Measurements from ENCODE around the gene FHIT. TPM values are rescaled to one million over a fixed set of nuclear protein-coding genes. Genes with fewer than 3 reads are reported as not detected.

FHIT gene
- total and polyA plus RNA-seq, 4 donors = 2.1 to 14.7 (median 6.6) TPM

GRCh38 chr3:60047426-60048200, 1203.6 kb downstream of the FHIT start (continued):
- no peak for TF ChIP-seq YY1 (IDR thresholded peaks at IDR 0.05)

GRCh38 chr3:60046210-60046609, 1205.0 kb downstream of the FHIT start:
- TF ChIP-seq JUND (IDR thresholded peaks at IDR 0.05) (no peak), HNF4A (conservative IDR thresholded peaks at IDR 0.05) (peak in 1 of 2 donors; percentile 36), YY1 (IDR thresholded peaks at IDR 0.05) (peak; percentile 45)
- H3K4me3 ChIP-seq (ENCODE audit: low read depth in 1 of 3, low read length in 3 of 3) = no peak overlapping the region
- peaks cover 0 to 5% (median 0%) of the 10 kb centered on the region in 4 donors for H3K4me1 ChIP-seq (ENCODE audit: control insufficient read depth in 4 of 4, insufficient read depth in 4 of 4, low read length in 3 of 4)
- H3K9ac ChIP-seq (ENCODE audit: low read depth in 1 of 2, low read length in 2 of 2) = no peak overlapping the region
- DNase-seq (ENCODE audit: low spot score) = no peak
- H3K27me3 ChIP-seq (ENCODE audit: control insufficient read depth in 4 of 4, insufficient read depth in 4 of 4, low read length in 3 of 4) = no peaks in the 10 kb centered on the region
- H3K9me3 ChIP-seq (ENCODE audit: control insufficient read depth in 4 of 4, low read length in 3 of 4) = no peaks in the 10 kb centered on the region
- H3K36me3 ChIP-seq (ENCODE audit: control insufficient read depth in 4 of 4, insufficient read depth in 3 of 4, low read depth in 1 of 4, low read length in 3 of 4) = no peaks in the 10 kb centered on the region
- H3K27ac ChIP-seq (ENCODE audit: low read depth in 1 of 2, low read length in 2 of 2) = no peak overlapping the region
- WGBS = 41% methylated on average over 6 of the region's 6 CpGs

GRCh38 chr3:60045686-60046085, 1205.6 kb downstream of the FHIT start:
- H3K27me3 ChIP-seq (ENCODE audit: control insufficient read depth in 4 of 4, insufficient read depth in 4 of 4, low read length in 3 of 4) = no peaks in the 10 kb centered on the region
- peaks cover 0 to 5% (median 0%) of the 10 kb centered on the region in 4 donors for H3K4me1 ChIP-seq (ENCODE audit: control insufficient read depth in 4 of 4, insufficient read depth in 4 of 4, low read length in 3 of 4)
- H3K27ac ChIP-seq (ENCODE audit: low read depth in 1 of 2, low read length in 2 of 2) = no peak overlapping the region
- no peaks in the 10 kb centered on the region for H3K36me3 ChIP-seq (ENCODE audit: control insufficient read depth in 4 of 4, insufficient read depth in 3 of 4, low read depth in 1 of 4, low read length in 3 of 4)
- DNase-seq (ENCODE audit: low spot score) = no peak
- no peak overlapping the region for H3K9ac ChIP-seq (ENCODE audit: low read depth in 1 of 2, low read length in 2 of 2)
- no peak for TF ChIP-seq FOXA2 (IDR thresholded peaks at IDR 0.05)
- TF ChIP-seq RXRA (IDR thresholded peaks at IDR 0.05) = no peak
- no peak for TF ChIP-seq REST (IDR thresholded peaks at IDR 0.05)
- no peak for TF ChIP-seq SP1 (IDR thresholded peaks at IDR 0.05)
- no peak for TF ChIP-seq HNF4G (IDR thresholded peaks at IDR 0.05)
- no peak for TF ChIP-seq TAF1 (conservative IDR thresholded peaks at IDR 0.05)
- no peak for TF ChIP-seq FOXA1 (IDR thresholded peaks at IDR 0.05)
- TF ChIP-seq, protein P1, sequence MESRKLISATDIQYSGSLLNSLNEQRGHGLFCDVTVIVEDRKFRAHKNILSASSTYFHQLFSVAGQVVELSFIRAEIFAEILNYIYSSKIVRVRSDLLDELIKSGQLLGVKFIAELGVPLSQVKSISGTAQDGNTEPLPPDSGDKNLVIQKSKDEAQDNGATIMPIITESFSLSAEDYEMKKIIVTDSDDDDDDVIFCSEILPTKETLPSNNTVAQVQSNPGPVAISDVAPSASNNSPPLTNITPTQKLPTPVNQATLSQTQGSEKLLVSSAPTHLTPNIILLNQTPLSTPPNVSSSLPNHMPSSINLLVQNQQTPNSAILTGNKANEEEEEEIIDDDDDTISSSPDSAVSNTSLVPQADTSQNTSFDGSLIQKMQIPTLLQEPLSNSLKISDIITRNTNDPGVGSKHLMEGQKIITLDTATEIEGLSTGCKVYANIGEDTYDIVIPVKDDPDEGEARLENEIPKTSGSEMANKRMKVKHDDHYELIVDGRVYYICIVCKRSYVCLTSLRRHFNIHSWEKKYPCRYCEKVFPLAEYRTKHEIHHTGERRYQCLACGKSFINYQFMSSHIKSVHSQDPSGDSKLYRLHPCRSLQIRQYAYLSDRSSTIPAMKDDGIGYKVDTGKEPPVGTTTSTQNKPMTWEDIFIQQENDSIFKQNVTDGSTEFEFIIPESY (IDR thresholded peaks at IDR 0.05) = no peak
- TF ChIP-seq, protein P2, sequence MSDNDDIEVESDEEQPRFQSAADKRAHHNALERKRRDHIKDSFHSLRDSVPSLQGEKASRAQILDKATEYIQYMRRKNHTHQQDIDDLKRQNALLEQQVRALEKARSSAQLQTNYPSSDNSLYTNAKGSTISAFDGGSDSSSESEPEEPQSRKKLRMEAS (IDR thresholded peaks at IDR 0.05) = no peak
- TF ChIP-seq NR2F2 (IDR thresholded peaks at IDR 0.05) = no peak
- H3K4me3 ChIP-seq (ENCODE audit: low read depth in 1 of 3, low read length in 3 of 3) = no peak overlapping the region
- H3K9me3 ChIP-seq (ENCODE audit: control insufficient read depth in 4 of 4, low read length in 3 of 4) = no peaks in the 10 kb centered on the region
- 95% methylated on average over 1 of the region's 1 CpG for WGBS

Data from liver (tissue), 9 donors.